ENCODE measurements around the gene CAPN13.
A peak's percentile ranks its signal among the peaks of the same experiment; 100 is the strongest.

The CAPN13 gene

DNA sequence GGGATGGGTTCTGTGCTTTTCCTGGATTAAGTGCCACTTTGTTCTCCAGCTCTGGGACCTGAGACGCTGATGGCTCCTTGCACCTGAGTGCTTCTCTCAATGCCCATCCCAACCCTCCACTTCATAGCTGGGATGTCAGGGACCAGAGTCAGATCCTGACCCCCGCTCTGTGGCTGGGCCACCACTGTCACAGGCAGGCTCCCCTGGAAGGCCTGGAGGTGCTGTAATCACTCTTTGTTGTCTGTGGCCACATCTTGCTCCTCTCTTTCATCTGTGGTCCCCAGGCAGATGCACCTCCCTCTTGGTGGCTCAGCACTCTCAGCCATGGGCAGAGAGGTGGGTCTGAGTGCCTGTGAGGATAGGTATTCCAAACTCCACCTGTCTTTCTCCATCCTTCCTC, 62.4 kb downstream of the CAPN13 start:
- H4K91ac ChIP-seq (ENCODE audit: low read depth, low read length, poor library complexity): no peak overlapping the region
- no peaks in the 10 kb centered on the region for H3K36me3 ChIP-seq (replicated peaks in 1 of 2; ENCODE audit: control insufficient read depth in 2 of 2, insufficient read depth in 2 of 2, low read length in 2 of 2)
- no peak overlapping the region for H3K14ac ChIP-seq (ENCODE audit: low read length)
- H3K23ac ChIP-seq (ENCODE audit: low read depth, low read length, poor library complexity): no peak overlapping the region
- no peak overlapping the region for H2BK5ac ChIP-seq (ENCODE audit: low read length)
- H3K79me1 ChIP-seq (ENCODE audit: low read depth, low read length): no peaks in the 10 kb centered on the region
- H3K4me3 ChIP-seq (ENCODE audit: low read length in 2 of 2): no peak overlapping the region
- no peaks in the 10 kb centered on the region for H3K9me3 ChIP-seq (replicated peaks in 1 of 2; ENCODE audit: control insufficient read depth in 2 of 2, insufficient read depth in 1 of 2, low read depth in 1 of 2, low read length in 2 of 2)
- H3K4me1 ChIP-seq (ENCODE audit: control insufficient read depth in 2 of 2, insufficient read depth in 1 of 2, low read depth in 1 of 2, low read length in 2 of 2): no peaks in the 10 kb centered on the region
- H3K27me3 ChIP-seq (ENCODE audit: control insufficient read depth in 3 of 3, insufficient read depth in 3 of 3, low read depth in 1 of 3, low read length in 3 of 3): peaks cover 0 to 4% (median 0%) of the 10 kb centered on the region in 3 experiments
- H3K9ac ChIP-seq (ENCODE audit: low read depth, low read length, poor library complexity): no peak overlapping the region
- no peak overlapping the region for H2AK5ac ChIP-seq (ENCODE audit: low read depth, low read length)
- no peak overlapping the region for H2BK120ac ChIP-seq (ENCODE audit: low read depth, low read length)
- no peak overlapping the region for H2BK12ac ChIP-seq (ENCODE audit: low read length)
- no peak overlapping the region for H2BK15ac ChIP-seq (ENCODE audit: low read length)
- no CpG with 5 or more reads among the region's 2 CpGs for WGBS, 2 donors (ENCODE audit: extremely low coverage in 2 of 2, insufficient read length in 2 of 2, insufficient replicate concordance in 1 of 2)
- no peak overlapping the region for H3K4ac ChIP-seq (ENCODE audit: low read length)
- no peak overlapping the region for H3K18ac ChIP-seq (ENCODE audit: low read length)
- no peak overlapping the region for H3K4me2 ChIP-seq (ENCODE audit: insufficient read depth, low read length, poor library complexity, severe bottlenecking)
- H3K27ac ChIP-seq (replicated peaks; ENCODE audit: low read length): no peak overlapping the region
- H4K8ac ChIP-seq (ENCODE audit: low read depth, low read length): no peak overlapping the region
- no peak overlapping the region for H2AFZ ChIP-seq (ENCODE audit: low read length)
- DNase-seq (ENCODE audit: low spot score): no peak

- Histone ChIP-seq H3K4me3 (ENCODE audit: low read length in 2 of 2) (no peak overlapping the region), H2BK120ac (ENCODE audit: low read depth, low read length) (no peak overlapping the region), H3K27me3 (ENCODE audit: control insufficient read depth in 3 of 3, insufficient read depth in 3 of 3, low read depth in 1 of 3, low read length in 3 of 3) (no peaks in the 10 kb centered on the region), H3K27ac (replicated peaks; ENCODE audit: low read length) (no peak overlapping the region), H3K9ac (ENCODE audit: low read depth, low read length, poor library complexity) (no peak overlapping the region), H3K23ac (ENCODE audit: low read depth, low read length, poor library complexity) (no peak overlapping the region), H4K8ac (ENCODE audit: low read depth, low read length) (no peak overlapping the region), H2BK12ac (ENCODE audit: low read length) (no peak overlapping the region), H4K91ac (ENCODE audit: low read depth, low read length, poor library complexity) (no peak overlapping the region), H3K36me3 (replicated peaks in 1 of 2; ENCODE audit: control insufficient read depth in 2 of 2, insufficient read depth in 2 of 2, low read length in 2 of 2) (no peaks in the 10 kb centered on the region), H3K14ac (ENCODE audit: low read length) (no peak overlapping the region), H3K79me1 (ENCODE audit: low read depth, low read length) (no peaks in the 10 kb centered on the region), H2BK5ac (ENCODE audit: low read length) (no peak overlapping the region), H3K18ac (ENCODE audit: low read length) (no peak overlapping the region), H3K4ac (ENCODE audit: low read length) (no peak overlapping the region), H3K4me1 (ENCODE audit: control insufficient read depth in 2 of 2, insufficient read depth in 1 of 2, low read depth in 1 of 2, low read length in 2 of 2) (no peaks in the 10 kb centered on the region), H2BK15ac (ENCODE audit: low read length) (no peak overlapping the region), H3K4me2 (ENCODE audit: insufficient read depth, low read length, poor library complexity, severe bottlenecking) (no peak overlapping the region), H3K9me3 (replicated peaks in 1 of 2; ENCODE audit: control insufficient read depth in 2 of 2, insufficient read depth in 1 of 2, low read depth in 1 of 2, low read length in 2 of 2) (peaks cover 0 to 2% of the 10 kb centered on the region in 2 donors), H2AK5ac (ENCODE audit: low read depth, low read length) (no peak overlapping the region), H2AFZ (ENCODE audit: low read length) (no peak overlapping the region)
- no peak for DNase-seq (ENCODE audit: low spot score)
- no CpG with 5 or more reads among the region's 7 CpGs for WGBS, 2 donors (ENCODE audit: extremely low coverage in 2 of 2, insufficient read length in 2 of 2, insufficient replicate concordance in 1 of 2)
Measured at GRCh38 chr2:30741576-30741975, 65.7 kb downstream of the CAPN13 start.

GRCh38 chr2:30738141-30738911, 68.9 kb downstream of the CAPN13 start:
- Histone ChIP-seq H3K4me2 (ENCODE audit: insufficient read depth, low read length, poor library complexity, severe bottlenecking) (no peak overlapping the region), H2BK15ac (ENCODE audit: low read length) (no peak overlapping the region), H3K4ac (ENCODE audit: low read length) (no peak overlapping the region), H3K18ac (ENCODE audit: low read length) (no peak overlapping the region), H3K4me3 (ENCODE audit: low read length in 2 of 2) (no peak overlapping the region), H3K23ac (ENCODE audit: low read depth, low read length, poor library complexity) (no peak overlapping the region), H3K9ac (ENCODE audit: low read depth, low read length, poor library complexity) (no peak overlapping the region), H2BK12ac (ENCODE audit: low read length) (no peak overlapping the region), H3K27ac (replicated peaks; ENCODE audit: low read length) (no peak overlapping the region), H2AK5ac (ENCODE audit: low read depth, low read length) (peak overlapping the region; percentile 42), H4K8ac (ENCODE audit: low read depth, low read length) (no peak overlapping the region), H3K36me3 (replicated peaks in 1 of 2; ENCODE audit: control insufficient read depth in 2 of 2, insufficient read depth in 2 of 2, low read length in 2 of 2) (no peaks in the 10 kb centered on the region), H3K79me1 (ENCODE audit: low read depth, low read length) (no peaks in the 10 kb centered on the region), H2BK120ac (ENCODE audit: low read depth, low read length) (no peak overlapping the region), H3K9me3 (replicated peaks in 1 of 2; ENCODE audit: control insufficient read depth in 2 of 2, insufficient read depth in 1 of 2, low read depth in 1 of 2, low read length in 2 of 2) (peaks cover 0 to 2% of the 10 kb centered on the region in 2 donors), H2BK5ac (ENCODE audit: low read length) (no peak overlapping the region), H3K27me3 (ENCODE audit: control insufficient read depth in 3 of 3, insufficient read depth in 3 of 3, low read depth in 1 of 3, low read length in 3 of 3) (no peaks in the 10 kb centered on the region), H3K4me1 (ENCODE audit: control insufficient read depth in 2 of 2, insufficient read depth in 1 of 2, low read depth in 1 of 2, low read length in 2 of 2) (peaks cover 0 to 2% of the 10 kb centered on the region in 2 donors), H3K14ac (ENCODE audit: low read length) (no peak overlapping the region), H4K91ac (ENCODE audit: low read depth, low read length, poor library complexity) (no peak overlapping the region), H2AFZ (ENCODE audit: low read length) (no peak overlapping the region)
- DNase-seq (ENCODE audit: low spot score): no peak
- no CpG with 5 or more reads among the region's 7 CpGs for WGBS, 2 donors (ENCODE audit: extremely low coverage in 2 of 2, insufficient read length in 2 of 2, insufficient replicate concordance in 1 of 2)

DNA sequence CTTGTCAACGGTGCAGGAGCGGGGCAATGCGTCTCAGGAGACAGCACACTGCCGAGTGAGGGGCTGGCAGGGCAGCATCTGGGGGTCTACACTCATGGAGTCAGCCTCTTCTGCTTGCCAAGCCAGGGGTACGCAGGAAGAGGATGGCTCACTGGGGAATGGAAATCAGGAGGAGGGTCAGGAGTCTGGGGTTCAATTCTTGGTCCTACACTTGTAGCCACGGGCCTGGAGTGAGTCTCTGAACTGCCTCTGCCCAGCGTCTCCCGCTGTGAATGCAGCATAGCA, 70.0 kb downstream of the CAPN13 start:
- Histone ChIP-seq H3K4me1 (ENCODE audit: control insufficient read depth in 2 of 2, insufficient read depth in 1 of 2, low read depth in 1 of 2, low read length in 2 of 2) (peaks cover 0 to 2% of the 10 kb centered on the region in 2 donors), H2BK5ac (ENCODE audit: low read length) (no peak overlapping the region), H3K36me3 (replicated peaks in 1 of 2; ENCODE audit: control insufficient read depth in 2 of 2, insufficient read depth in 2 of 2, low read length in 2 of 2) (no peaks in the 10 kb centered on the region), H3K4me3 (ENCODE audit: low read length in 2 of 2) (no peak overlapping the region), H2BK120ac (ENCODE audit: low read depth, low read length) (no peak overlapping the region), H3K27me3 (ENCODE audit: control insufficient read depth in 3 of 3, insufficient read depth in 3 of 3, low read depth in 1 of 3, low read length in 3 of 3) (no peaks in the 10 kb centered on the region), H2AFZ (ENCODE audit: low read length) (no peak overlapping the region), H4K8ac (ENCODE audit: low read depth, low read length) (no peak overlapping the region), H3K79me1 (ENCODE audit: low read depth, low read length) (no peaks in the 10 kb centered on the region), H3K27ac (replicated peaks; ENCODE audit: low read length) (no peak overlapping the region), H3K18ac (ENCODE audit: low read length) (no peak overlapping the region), H2AK5ac (ENCODE audit: low read depth, low read length) (no peak overlapping the region), H3K9ac (ENCODE audit: low read depth, low read length, poor library complexity) (peak overlapping the region; percentile 10), H3K4me2 (ENCODE audit: insufficient read depth, low read length, poor library complexity, severe bottlenecking) (no peak overlapping the region), H3K4ac (ENCODE audit: low read length) (no peak overlapping the region), H3K23ac (ENCODE audit: low read depth, low read length, poor library complexity) (no peak overlapping the region), H3K14ac (ENCODE audit: low read length) (no peak overlapping the region), H2BK15ac (ENCODE audit: low read length) (no peak overlapping the region), H4K91ac (ENCODE audit: low read depth, low read length, poor library complexity) (no peak overlapping the region), H2BK12ac (ENCODE audit: low read length) (no peak overlapping the region), H3K9me3 (replicated peaks in 1 of 2; ENCODE audit: control insufficient read depth in 2 of 2, insufficient read depth in 1 of 2, low read depth in 1 of 2, low read length in 2 of 2) (peaks cover 0 to 2% of the 10 kb centered on the region in 2 donors)
- DNase-seq (ENCODE audit: low spot score): no peak
- no CpG with 5 or more reads among the region's 8 CpGs for WGBS, 2 donors (ENCODE audit: extremely low coverage in 2 of 2, insufficient read length in 2 of 2, insufficient replicate concordance in 1 of 2)
